Stimulated activated memory B cell treated with anti-CD40 and anti-IgM and Interleukin-4, amounts not matched to agents 10 μg/mL and 1 μg/mL and 100 μg/mL, for 72 hours (primary cell): ENCODE results near the gene PSMD1.
A peak's percentile ranks its signal among the peaks of the same experiment; 100 is the strongest.
"Not testable (repeated sequence)": the region's sequence is repeated elsewhere in the genome, so short reads cannot be mapped to it uniquely, and the experiment has no call there.

Experiments
- ATAC-seq: fragments of 150-1000 bp; cut with Tn5 transposase; 2 replicates; pipeline ENCODE4 v1.10.0; 2021
- H3K27ac Mint-ChIP-seq: one replicate; pipeline ENCODE4 v1.8.0; 2022; ENCODE audit warnings: mild to moderate bottlenecking, mixed read lengths
- H3K27me3 Mint-ChIP-seq: one replicate; pipeline ENCODE4 v1.8.0; 2022; ENCODE audit warnings: mixed read lengths
- H3K36me3 Mint-ChIP-seq: one replicate; pipeline ENCODE4 v1.8.0; 2022; ENCODE audit warnings: mixed read lengths
- H3K4me1 Mint-ChIP-seq: one replicate; pipeline ENCODE4 v1.8.0; 2022; ENCODE audit warnings: mixed read lengths
- H3K4me3 Mint-ChIP-seq: one replicate; pipeline ENCODE4 v1.8.0; 2022; ENCODE audit warnings: mild to moderate bottlenecking, moderate library complexity, mixed read lengths
- H3K9me3 Mint-ChIP-seq: one replicate; pipeline ENCODE4 v1.8.0; 2022; ENCODE audit warnings: mixed read lengths

PSMD1 gene

GRCh38 chr2:231167745-231168459 is 111.2 kb downstream of the PSMD1 start:
- H3K27ac Mint-ChIP-seq: peak overlapping the region; percentile 81
- peaks cover 83% of the 10 kb centered on the region for H3K36me3 Mint-ChIP-seq
- H3K27me3 Mint-ChIP-seq: no peaks in the 10 kb centered on the region
- no peak overlapping the region for H3K4me3 Mint-ChIP-seq
- ATAC-seq: peak; percentile 70
- H3K9me3 Mint-ChIP-seq: no peaks in the 10 kb centered on the region
- H3K4me1 Mint-ChIP-seq: peaks cover 34% of the 10 kb centered on the region

GRCh38 chr2:231168460-231169139 is 111.9 kb downstream of the PSMD1 start:
- no peak for ATAC-seq
- H3K36me3 Mint-ChIP-seq: peaks cover 82% of the 10 kb centered on the region
- H3K27ac Mint-ChIP-seq: peak overlapping the region; percentile 81
- no peak overlapping the region for H3K4me3 Mint-ChIP-seq
- no peaks in the 10 kb centered on the region for H3K9me3 Mint-ChIP-seq
- H3K4me1 Mint-ChIP-seq: peaks cover 29% of the 10 kb centered on the region
- H3K27me3 Mint-ChIP-seq: no peaks in the 10 kb centered on the region

- peak overlapping the region; percentile 81 for H3K27ac Mint-ChIP-seq
Observed at GRCh38 chr2:231169488-231169887, 112.8 kb downstream of the PSMD1 start.

GRCh38 chr2:231170055-231170454 is 113.4 kb downstream of the PSMD1 start:
- Mint-ChIP-seq H3K9me3 (no peaks in the 10 kb centered on the region), H3K27me3 (no peaks in the 10 kb centered on the region), H3K36me3 (peaks cover 78% of the 10 kb centered on the region), H3K4me1 (peaks cover 29% of the 10 kb centered on the region), H3K4me3 (no peak overlapping the region), H3K27ac (no peak overlapping the region)
- no peak for ATAC-seq

More at GRCh38 chr2:231169488-231169887, 112.8 kb downstream of the PSMD1 start:
- Mint-ChIP-seq H3K36me3 (peaks cover 80% of the 10 kb centered on the region), H3K27me3 (no peaks in the 10 kb centered on the region), H3K9me3 (no peaks in the 10 kb centered on the region), H3K4me1 (peaks cover 29% of the 10 kb centered on the region), H3K4me3 (no peak overlapping the region)
- ATAC-seq: no peak

- H3K4me1 Mint-ChIP-seq: peaks cover 30% of the 10 kb centered on the region
- peaks cover 82% of the 10 kb centered on the region for H3K36me3 Mint-ChIP-seq
- no peak overlapping the region for H3K27ac Mint-ChIP-seq
- H3K4me3 Mint-ChIP-seq: no peak overlapping the region
- no peak for ATAC-seq
- no peaks in the 10 kb centered on the region for H3K27me3 Mint-ChIP-seq
- H3K9me3 Mint-ChIP-seq: no peaks in the 10 kb centered on the region
Observed at GRCh38 chr2:231172025-231172424, 115.4 kb downstream of the PSMD1 start.

- peaks cover 24% of the 10 kb centered on the region for H3K4me1 Mint-ChIP-seq
- H3K9me3 Mint-ChIP-seq: no peaks in the 10 kb centered on the region
- no peak overlapping the region for H3K4me3 Mint-ChIP-seq
- H3K36me3 Mint-ChIP-seq: peaks cover 64% of the 10 kb centered on the region
- no peak overlapping the region for H3K27ac Mint-ChIP-seq
- ATAC-seq: no peak
- no peaks in the 10 kb centered on the region for H3K27me3 Mint-ChIP-seq
Observed at GRCh38 chr2:231174211-231174651, 117.6 kb downstream of the PSMD1 start.

- Mint-ChIP-seq H3K4me3 (no peak overlapping the region), H3K36me3 (peaks cover 46% of the 10 kb centered on the region), H3K27ac (peak overlapping the region; percentile 7), H3K4me1 (peaks cover 39% of the 10 kb centered on the region), H3K9me3 (no peaks in the 10 kb centered on the region), H3K27me3 (no peaks in the 10 kb centered on the region)
- no peak for ATAC-seq
Observed at GRCh38 chr2:231176066-231176465, 119.4 kb downstream of the PSMD1 start.

GRCh38 chr2:231177156-231178025 is 120.7 kb downstream of the PSMD1 start:
- Mint-ChIP-seq H3K36me3 (peaks cover 38% of the 10 kb centered on the region), H3K27ac (peak overlapping the region; percentile 50), H3K27me3 (no peaks in the 10 kb centered on the region), H3K9me3 (no peaks in the 10 kb centered on the region), H3K4me1 (peaks cover 49% of the 10 kb centered on the region), H3K4me3 (no peak overlapping the region)
- no peak for ATAC-seq

GRCh38 chr2:231178805-231179204 is 122.1 kb downstream of the PSMD1 start:
- not testable (repeated sequence) for H3K4me3 Mint-ChIP-seq, ATAC-seq, H3K27me3 Mint-ChIP-seq, H3K9me3 Mint-ChIP-seq
- Mint-ChIP-seq H3K4me1 (peaks cover 57% of the 10 kb centered on the region), H3K36me3 (peaks cover 29% of the 10 kb centered on the region), H3K27ac (peak overlapping the region; percentile 84)

GRCh38 chr2:231181860-231182512 is 125.3 kb downstream of the PSMD1 start:
- Mint-ChIP-seq H3K4me1 (peaks cover 57% of the 10 kb centered on the region), H3K36me3 (peaks cover 5% of the 10 kb centered on the region), H3K27me3 (no peaks in the 10 kb centered on the region), H3K27ac (peak overlapping the region; percentile 84), H3K9me3 (peaks cover 4% of the 10 kb centered on the region), H3K4me3 (peak overlapping the region; percentile 36)
- peak; percentile 89 for ATAC-seq

GRCh38 chr2:231182513-231182899 is 125.8 kb downstream of the PSMD1 start:
- peaks cover 3% of the 10 kb centered on the region for H3K27me3 Mint-ChIP-seq
- peaks cover 4% of the 10 kb centered on the region for H3K9me3 Mint-ChIP-seq
- H3K36me3 Mint-ChIP-seq: no peaks in the 10 kb centered on the region
- peaks cover 55% of the 10 kb centered on the region for H3K4me1 Mint-ChIP-seq
- H3K27ac Mint-ChIP-seq: peak overlapping the region; percentile 84
- no peak overlapping the region for H3K4me3 Mint-ChIP-seq
- no peak for ATAC-seq

GRCh38 chr2:231183851-231184250 is 127.2 kb downstream of the PSMD1 start:
- no peak overlapping the region for H3K4me3 Mint-ChIP-seq
- peak overlapping the region; percentile 84 for H3K27ac Mint-ChIP-seq
- peaks cover 54% of the 10 kb centered on the region for H3K4me1 Mint-ChIP-seq
- peaks cover 17% of the 10 kb centered on the region for H3K27me3 Mint-ChIP-seq
- ATAC-seq: no peak
- H3K36me3 Mint-ChIP-seq: no peaks in the 10 kb centered on the region
- H3K9me3 Mint-ChIP-seq: peaks cover 4% of the 10 kb centered on the region

GRCh38 chr2:231184319-231184718 is 127.7 kb downstream of the PSMD1 start:
- Mint-ChIP-seq H3K36me3 (no peaks in the 10 kb centered on the region), H3K9me3 (peaks cover 4% of the 10 kb centered on the region), H3K4me1 (peaks cover 49% of the 10 kb centered on the region), H3K27me3 (peaks cover 21% of the 10 kb centered on the region), H3K27ac (peak overlapping the region; percentile 84), H3K4me3 (no peak overlapping the region)
- ATAC-seq: no peak

- peaks cover 4% of the 10 kb centered on the region for H3K9me3 Mint-ChIP-seq
- no peaks in the 10 kb centered on the region for H3K36me3 Mint-ChIP-seq
- H3K4me1 Mint-ChIP-seq: peaks cover 41% of the 10 kb centered on the region
- peak overlapping the region; percentile 53 for H3K27ac Mint-ChIP-seq
- no peak overlapping the region for H3K4me3 Mint-ChIP-seq
- H3K27me3 Mint-ChIP-seq: peaks cover 30% of the 10 kb centered on the region
- ATAC-seq: no peak
Observed at GRCh38 chr2:231185050-231185725, 128.5 kb downstream of the PSMD1 start.
